ENCODE results near the gene PDIA5.

PDIA5 gene

DNA sequence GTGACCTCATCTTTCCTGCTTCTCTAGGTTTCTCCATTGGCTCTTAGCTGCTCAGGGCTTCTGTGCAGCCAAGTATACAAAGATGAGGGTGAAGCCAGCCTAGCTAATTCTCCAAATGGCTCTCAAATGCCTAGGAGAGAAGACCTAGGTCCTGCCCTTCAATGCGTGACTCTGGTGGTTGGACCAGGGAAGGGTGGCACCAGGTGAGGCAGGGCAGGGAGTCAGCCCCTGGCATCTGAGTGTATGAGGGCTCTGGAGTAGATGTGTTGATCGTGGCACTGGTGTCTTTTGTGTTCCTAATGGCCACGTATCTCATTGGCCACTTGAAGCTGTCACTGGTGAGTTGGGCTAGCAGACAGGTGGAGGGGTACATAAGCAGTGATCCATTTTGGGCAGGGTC, 59.8 kb downstream of the PDIA5 start:
- H3K27ac Mint-ChIP-seq = no peak overlapping the region
- no peak overlapping the region for H3K4me3 Mint-ChIP-seq
- H3K9me3 Mint-ChIP-seq = no peaks in the 10 kb centered on the region
- ATAC-seq = no peak
- no peaks in the 10 kb centered on the region for H3K4me1 Mint-ChIP-seq
- H3K36me3 Mint-ChIP-seq = peaks cover 44% of the 10 kb centered on the region
- no peak for DNase-seq (ENCODE audit: low spot score in 2 of 2)

DNA sequence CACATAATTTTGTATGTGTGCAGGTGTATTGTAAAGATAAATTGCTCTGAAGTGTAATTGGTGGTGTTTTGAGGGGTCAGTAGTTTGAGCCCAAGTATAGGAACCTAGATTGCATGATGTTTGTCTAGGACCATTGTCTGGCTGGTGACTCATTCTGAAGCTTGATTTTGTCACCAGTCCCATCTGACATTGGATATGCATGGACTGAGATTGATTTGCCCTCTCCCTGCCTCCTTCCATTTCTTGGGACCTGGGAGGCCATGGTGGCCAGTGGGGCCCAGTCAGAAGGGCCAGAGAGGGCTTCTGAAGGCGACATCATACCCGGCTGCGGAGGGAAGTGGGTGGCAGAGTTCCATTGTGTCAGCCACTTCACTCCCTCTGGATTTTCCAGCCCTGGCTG, 62.3 kb downstream of the PDIA5 start:
- no peaks in the 10 kb centered on the region for H3K9me3 Mint-ChIP-seq
- no peak overlapping the region for H3K27ac Mint-ChIP-seq
- DNase-seq (ENCODE audit: low spot score in 2 of 2) (no peak), ATAC-seq (no peak)
- H3K36me3 Mint-ChIP-seq = peaks cover 34% of the 10 kb centered on the region
- H3K4me3 Mint-ChIP-seq = no peak overlapping the region
- no peaks in the 10 kb centered on the region for H3K4me1 Mint-ChIP-seq

DNA sequence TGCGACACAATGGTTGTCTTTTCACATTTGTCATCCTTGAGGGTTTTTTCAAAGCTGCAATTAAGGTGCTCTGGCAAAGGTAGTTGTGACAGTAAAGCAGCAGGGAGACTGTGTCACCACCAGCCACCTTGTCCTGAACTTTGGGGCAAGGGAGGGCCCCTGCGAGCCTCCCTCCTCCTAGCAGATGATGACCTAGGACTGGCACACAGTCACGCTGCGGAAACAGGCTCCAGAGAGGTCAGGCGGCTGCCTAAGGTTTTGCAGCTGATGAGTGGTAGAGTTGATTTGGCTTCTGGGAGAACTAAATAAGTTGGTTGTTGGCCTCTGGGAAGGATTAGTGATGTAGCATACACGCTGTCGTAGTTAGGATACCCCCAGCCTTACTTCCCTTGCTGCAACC, 62.7 kb downstream of the PDIA5 start:
- Mint-ChIP-seq H3K27ac (no peak overlapping the region), H3K4me3 (no peak overlapping the region), H3K36me3 (peaks cover 38% of the 10 kb centered on the region), H3K9me3 (no peaks in the 10 kb centered on the region), H3K4me1 (no peaks in the 10 kb centered on the region)
- DNase-seq (ENCODE audit: low spot score in 2 of 2) (no peak), ATAC-seq (no peak)

DNA sequence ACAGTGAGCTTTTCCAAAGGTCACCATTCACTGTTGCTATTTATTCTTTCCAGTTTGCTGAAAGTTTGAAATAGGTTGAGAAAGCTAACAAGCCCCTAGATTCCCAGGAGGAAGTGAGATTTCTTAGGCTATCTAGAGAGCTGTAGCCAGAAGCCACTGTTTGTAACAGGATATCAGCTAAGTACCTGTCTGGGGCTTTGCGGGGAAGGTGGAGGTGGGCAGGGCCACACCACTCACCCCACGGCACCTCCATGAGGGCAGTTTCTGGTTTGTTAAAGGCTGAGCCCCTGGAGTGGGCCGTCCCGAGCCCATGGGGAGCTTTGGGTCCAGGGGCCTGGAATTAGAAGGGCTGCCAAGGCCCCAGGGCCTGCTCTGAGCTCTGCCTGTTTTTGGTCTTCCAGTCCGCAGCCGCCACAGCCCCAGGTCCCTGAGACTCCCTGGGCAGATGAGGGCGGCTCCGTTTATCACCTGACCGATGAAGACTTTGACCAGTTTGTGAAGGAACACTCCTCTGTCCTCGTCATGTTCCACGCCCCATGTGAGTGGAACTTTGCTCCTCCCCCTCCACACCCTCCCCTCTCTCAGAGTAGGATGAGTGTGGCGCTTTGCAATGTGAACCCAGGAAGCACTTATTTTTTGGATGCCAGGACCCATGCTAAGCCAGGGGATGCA, 63.4 kb downstream of the PDIA5 start:
- Mint-ChIP-seq H3K4me1 (no peaks in the 10 kb centered on the region), H3K36me3 (peaks cover 40% of the 10 kb centered on the region), H3K27ac (no peak overlapping the region), H3K9me3 (no peaks in the 10 kb centered on the region), H3K4me3 (no peak overlapping the region)
- DNase-seq (ENCODE audit: low spot score in 2 of 2) = no peak
- ATAC-seq = no peak

DNA sequence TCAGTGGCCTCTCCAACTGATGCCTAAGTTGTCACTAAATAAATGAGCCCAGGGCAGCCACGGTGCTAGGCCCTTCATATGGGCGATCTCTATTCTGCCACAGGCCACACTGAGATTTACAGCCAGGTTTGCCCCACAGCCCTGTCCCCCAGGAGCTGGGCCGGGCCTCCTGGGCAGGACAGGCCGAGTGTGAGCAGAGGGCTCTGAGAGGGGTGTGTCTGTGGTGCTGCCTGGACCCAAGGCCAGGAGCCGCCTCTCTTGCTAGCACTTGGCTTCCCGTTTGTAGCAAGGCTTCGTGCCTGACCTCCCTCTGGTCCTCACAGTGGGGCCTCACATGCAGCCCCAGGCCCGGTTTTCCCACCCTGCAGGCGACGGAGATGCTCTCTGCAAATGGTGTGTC, 67.8 kb downstream of the PDIA5 start:
- H3K27ac Mint-ChIP-seq = no peak overlapping the region
- ATAC-seq (no peak), DNase-seq (ENCODE audit: low spot score in 2 of 2) (no peak)
- H3K4me3 Mint-ChIP-seq = no peak overlapping the region
- H3K9me3 Mint-ChIP-seq = no peaks in the 10 kb centered on the region
- peaks cover 53% of the 10 kb centered on the region for H3K36me3 Mint-ChIP-seq
- no peaks in the 10 kb centered on the region for H3K4me1 Mint-ChIP-seq

DNA sequence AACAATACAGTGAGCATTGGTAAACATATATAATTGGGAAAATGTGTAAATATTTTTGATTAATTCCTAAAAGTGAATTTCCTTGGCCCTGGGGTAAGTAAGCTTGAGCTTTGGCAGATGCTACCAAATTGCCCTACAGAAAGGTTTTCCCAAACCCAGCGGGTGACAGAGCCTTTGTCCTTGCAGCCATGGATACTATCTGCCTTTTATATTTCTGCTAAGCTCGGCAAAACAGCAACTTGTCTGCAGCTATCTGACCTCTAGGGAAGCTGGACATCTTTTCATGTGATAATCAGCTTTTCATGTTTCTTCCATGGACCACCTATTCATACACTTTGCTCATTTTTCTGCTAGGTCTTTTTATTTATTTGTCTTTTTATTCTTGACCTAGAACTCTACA, 70.2 kb downstream of the PDIA5 start:
- H3K4me1 Mint-ChIP-seq = no peaks in the 10 kb centered on the region
- peaks cover 42% of the 10 kb centered on the region for H3K36me3 Mint-ChIP-seq
- DNase-seq (ENCODE audit: low spot score in 2 of 2) = no peak
- no peak for ATAC-seq
- H3K9me3 Mint-ChIP-seq = no peaks in the 10 kb centered on the region
- H3K4me3 Mint-ChIP-seq = no peak overlapping the region
- H3K27ac Mint-ChIP-seq = no peak overlapping the region

DNA sequence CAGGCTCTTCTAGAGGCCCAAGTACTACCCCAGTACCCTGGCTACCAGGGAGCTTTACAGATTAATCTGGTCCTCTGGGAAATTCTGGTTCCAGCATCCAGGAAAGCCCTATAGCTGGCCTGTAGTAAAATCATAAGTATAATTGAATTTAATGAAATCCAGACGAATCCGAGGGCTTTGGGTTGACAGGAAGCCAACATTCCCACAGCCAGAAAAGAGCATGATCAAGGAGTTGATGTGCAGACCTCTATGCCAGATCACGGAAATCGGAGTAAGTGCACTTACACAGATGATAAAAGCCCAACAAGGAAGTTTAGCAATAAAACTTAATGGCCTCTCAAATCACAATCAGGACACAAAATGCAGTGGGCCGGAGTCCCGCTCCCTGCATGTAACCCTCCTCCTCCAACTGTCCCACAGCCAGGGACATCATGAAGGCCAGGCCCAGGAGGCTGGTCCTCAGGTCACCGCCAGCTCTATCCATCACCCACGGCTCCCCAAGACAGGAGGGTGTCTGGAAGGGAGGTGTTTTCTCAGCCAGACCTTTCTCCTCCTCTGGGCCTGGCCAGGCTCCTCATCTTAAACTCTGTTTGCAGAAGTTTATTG, 72.1 kb downstream of the PDIA5 start:
- ATAC-seq = no peak
- Mint-ChIP-seq H3K4me3 (no peak overlapping the region), H3K9me3 (no peaks in the 10 kb centered on the region), H3K36me3 (peaks cover 40% of the 10 kb centered on the region), H3K4me1 (peaks cover 5% of the 10 kb centered on the region), H3K27ac (no peak overlapping the region)
- no peak for DNase-seq (ENCODE audit: low spot score in 2 of 2)

DNA sequence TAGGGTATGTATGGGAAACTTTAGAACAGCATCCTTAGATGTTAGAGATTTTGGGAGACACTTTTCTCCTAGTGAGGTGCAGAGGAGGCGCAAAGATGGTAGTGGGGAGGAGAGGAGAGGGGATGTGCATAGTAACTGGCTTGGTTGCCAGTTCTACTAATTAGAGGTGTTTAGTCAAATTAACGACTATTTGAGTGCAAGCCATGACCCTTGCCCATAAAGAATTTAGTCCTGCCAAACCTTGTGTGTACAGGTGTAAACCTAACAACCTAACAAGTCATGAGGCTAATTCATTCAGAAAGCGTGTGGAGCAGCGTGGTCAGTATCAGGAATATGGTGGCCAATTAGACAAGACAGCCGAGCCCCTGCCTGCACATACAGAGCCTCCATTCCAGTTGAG, 72.7 kb downstream of the PDIA5 start:
- Mint-ChIP-seq H3K27ac (no peak overlapping the region), H3K4me1 (peaks cover 5% of the 10 kb centered on the region), H3K36me3 (peaks cover 34% of the 10 kb centered on the region), H3K4me3 (no peak overlapping the region), H3K9me3 (no peaks in the 10 kb centered on the region)
- DNase-seq (ENCODE audit: low spot score in 2 of 2) (no peak), ATAC-seq (no peak)

DNA sequence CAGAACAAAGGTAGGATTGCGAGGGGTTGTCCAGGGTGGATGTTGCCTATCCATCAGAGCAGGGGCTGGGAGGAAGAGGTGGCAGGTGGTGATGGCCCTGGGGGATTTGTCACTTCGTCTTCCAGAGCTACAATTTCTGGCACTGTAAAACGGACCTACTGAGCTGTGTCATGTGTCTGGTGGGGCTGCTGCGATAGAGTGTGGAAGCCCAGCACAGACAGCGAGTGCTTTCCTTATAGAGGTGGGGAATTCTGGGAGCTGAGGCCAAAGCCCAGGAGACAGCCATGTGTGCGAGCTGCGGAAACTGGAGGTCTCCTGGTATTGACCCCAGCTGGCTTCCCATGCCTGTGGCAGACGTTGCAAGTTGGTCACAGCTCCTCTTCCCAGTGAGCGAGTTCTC, 73.7 kb downstream of the PDIA5 start:
- peaks cover 5% of the 10 kb centered on the region for H3K4me1 Mint-ChIP-seq
- no peak overlapping the region for H3K4me3 Mint-ChIP-seq
- H3K36me3 Mint-ChIP-seq = peaks cover 30% of the 10 kb centered on the region
- DNase-seq (ENCODE audit: low spot score in 2 of 2) (no peak), ATAC-seq (no peak)
- no peaks in the 10 kb centered on the region for H3K9me3 Mint-ChIP-seq
- H3K27ac Mint-ChIP-seq = peak overlapping the region; percentile 36

DNA sequence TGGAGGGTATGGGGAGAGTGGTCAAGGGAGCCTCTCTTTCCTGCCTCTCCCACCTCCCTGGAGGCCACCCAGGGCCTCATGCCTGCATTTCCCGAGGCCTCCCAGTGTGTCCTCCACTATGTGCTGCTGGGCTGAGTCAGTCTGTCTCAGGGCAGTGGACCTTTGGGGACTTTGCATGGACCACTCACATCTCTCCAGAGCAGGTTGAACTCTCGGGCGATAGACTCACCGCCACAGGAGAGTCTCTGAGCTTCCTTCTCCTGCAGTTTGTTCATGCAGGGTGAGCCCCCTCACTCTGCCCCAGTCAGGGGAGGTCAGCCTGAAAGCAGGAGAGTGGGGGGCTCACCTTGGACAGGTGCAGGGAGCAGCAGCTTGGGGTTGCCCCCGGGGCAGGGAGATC, 74.5 kb downstream of the PDIA5 start:
- ATAC-seq = no peak
- Mint-ChIP-seq H3K27ac (no peak overlapping the region), H3K4me1 (peaks cover 5% of the 10 kb centered on the region), H3K4me3 (no peak overlapping the region), H3K9me3 (no peaks in the 10 kb centered on the region), H3K36me3 (peaks cover 30% of the 10 kb centered on the region)
- DNase-seq (ENCODE audit: low spot score in 2 of 2) = no peak

DNA sequence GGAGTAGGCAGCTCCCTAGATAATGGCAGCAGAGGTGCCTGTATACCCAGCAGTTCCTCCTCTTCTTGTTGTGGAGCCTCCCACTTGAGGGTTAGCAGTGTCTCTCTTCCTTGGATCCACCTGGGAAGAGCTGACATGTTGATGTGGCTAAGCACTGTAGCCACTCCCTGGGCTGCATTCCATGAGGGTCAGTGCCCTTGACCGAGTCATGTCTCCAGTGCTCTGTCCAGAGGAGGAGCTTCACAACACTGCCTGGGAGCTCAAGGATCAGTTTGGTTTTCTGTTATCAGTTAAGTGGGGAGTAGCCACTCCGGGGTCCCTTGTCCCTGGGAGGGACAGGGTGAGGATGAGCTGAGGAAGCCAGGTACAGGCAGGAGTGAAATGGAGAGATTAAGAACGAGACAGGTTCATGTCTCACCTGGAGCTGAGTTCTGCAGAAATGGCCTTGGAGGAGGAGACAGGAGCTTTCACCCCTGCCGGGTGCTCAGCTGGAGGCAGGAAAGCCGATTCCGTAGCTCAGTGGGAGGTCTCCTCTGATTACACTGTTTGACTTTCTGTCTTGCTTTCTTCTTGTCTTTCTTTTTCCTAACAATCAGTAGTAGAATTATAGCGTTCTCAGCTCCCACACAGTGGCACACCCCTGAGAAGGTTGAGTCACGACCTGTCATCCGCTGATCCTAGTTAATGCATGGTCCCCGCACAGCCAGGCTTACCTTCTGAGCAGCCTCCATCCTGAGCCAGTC, 77.0 kb downstream of the PDIA5 start:
- Mint-ChIP-seq H3K36me3 (peaks cover 24% of the 10 kb centered on the region), H3K9me3 (no peaks in the 10 kb centered on the region), H3K4me3 (no peak overlapping the region), H3K27ac (peak overlapping the region; percentile 18), H3K4me1 (peaks cover 5% of the 10 kb centered on the region)
- DNase-seq (ENCODE audit: low spot score in 2 of 2) (no peak), ATAC-seq (no peak)

DNA sequence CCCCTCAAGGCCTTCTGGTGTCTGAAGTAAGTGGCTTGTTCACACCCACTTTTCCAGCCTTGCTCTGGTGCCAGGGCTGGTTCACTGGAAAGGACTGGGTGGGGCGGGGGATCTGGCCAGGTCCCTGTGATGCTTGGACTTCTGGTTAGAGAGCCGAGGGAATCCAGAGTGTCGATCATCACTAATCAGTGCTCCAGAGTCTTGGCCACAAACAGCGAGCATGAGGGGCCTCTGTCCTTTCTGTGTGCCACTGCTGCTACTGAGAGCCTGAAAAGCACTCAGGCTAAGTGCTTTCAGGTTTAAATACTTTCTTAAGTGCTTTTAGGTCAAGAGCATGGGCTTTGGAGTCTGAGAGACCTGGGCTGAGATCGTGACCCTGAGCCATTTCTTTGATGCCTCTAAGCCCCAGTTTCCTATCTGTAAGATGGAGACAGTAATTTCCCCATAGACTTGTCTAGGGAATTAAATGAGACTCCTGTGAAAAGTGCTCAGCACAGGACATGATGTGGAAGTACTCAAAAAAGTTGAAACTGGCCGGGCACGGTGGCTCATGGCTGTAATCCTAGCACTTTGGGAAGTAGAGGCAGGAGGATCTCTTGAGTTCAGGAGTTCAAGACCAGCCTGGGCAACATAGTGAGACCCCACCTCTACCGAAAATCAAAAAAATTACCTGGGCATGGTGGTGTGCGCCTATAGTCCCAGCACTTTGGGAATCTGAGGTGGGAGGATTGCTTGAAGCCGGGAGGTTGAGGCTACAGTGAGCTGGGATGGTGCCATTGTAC, 81.1 kb downstream of the PDIA5 start:
- H3K9me3 Mint-ChIP-seq = peaks cover 6% of the 10 kb centered on the region
- H3K36me3 Mint-ChIP-seq = peaks cover 42% of the 10 kb centered on the region
- H3K4me1 Mint-ChIP-seq = peaks cover 5% of the 10 kb centered on the region

DNA sequence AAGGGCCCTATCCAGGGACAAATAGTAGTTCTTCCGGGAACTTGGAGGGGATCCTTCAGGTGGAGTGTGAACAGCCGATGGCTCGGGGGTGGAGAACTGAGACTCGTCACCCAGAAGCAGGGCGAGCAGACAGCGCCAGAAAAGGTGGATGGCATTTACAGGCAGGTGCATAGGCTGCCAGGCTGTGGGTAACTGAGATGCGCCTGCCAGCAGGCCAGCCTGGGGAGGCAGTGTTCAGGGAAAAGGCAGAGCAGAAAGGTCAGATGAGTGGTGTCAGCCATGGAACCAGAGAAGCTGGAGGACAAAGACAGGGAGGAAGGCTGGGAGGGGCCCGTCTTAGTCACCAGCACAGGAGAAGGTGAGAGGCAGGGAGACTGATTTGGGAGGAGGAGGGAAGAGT, 81.9 kb downstream of the PDIA5 start:
- Mint-ChIP-seq H3K4me1 (peaks cover under 1% of the 10 kb centered on the region), H3K4me3 (no peak overlapping the region), H3K27ac (peak overlapping the region; percentile 39), H3K36me3 (peaks cover 45% of the 10 kb centered on the region), H3K9me3 (peaks cover 6% of the 10 kb centered on the region)
- DNase-seq (ENCODE audit: low spot score in 2 of 2) = no peak
- ATAC-seq = no peak

More for the DNA sequence above, 81.1 kb downstream of the PDIA5 start:
- Mint-ChIP-seq H3K4me3 (no peak overlapping the region), H3K27ac (no peak overlapping the region)
- DNase-seq (ENCODE audit: low spot score in 2 of 2) (no peak), ATAC-seq (no peak)

DNA sequence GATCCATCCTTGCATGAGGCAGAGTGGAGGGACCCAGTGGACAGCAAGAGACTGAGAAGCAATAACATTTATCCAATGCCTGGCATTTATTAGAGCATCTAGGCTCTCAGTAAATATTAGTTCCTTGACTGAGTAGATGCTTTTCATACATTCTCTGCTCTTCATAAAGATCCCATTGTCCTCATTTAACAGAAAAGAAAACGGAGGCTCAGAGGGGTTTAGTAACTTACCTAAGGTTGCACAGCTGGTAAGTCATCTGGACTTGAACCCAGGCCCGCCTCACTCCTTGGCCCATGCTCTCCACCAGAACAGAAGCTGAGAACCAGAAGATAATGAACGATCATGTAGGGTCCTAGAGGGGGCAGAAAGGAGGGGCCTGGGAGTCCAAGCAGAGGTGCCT, 82.7 kb downstream of the PDIA5 start:
- no peaks in the 10 kb centered on the region for H3K4me1 Mint-ChIP-seq
- peaks cover 6% of the 10 kb centered on the region for H3K9me3 Mint-ChIP-seq
- H3K36me3 Mint-ChIP-seq = peaks cover 45% of the 10 kb centered on the region
- H3K27ac Mint-ChIP-seq = peak overlapping the region; percentile 75
- DNase-seq (ENCODE audit: low spot score in 2 of 2) = no peak
- ATAC-seq = no peak
- no peak overlapping the region for H3K4me3 Mint-ChIP-seq

DNA sequence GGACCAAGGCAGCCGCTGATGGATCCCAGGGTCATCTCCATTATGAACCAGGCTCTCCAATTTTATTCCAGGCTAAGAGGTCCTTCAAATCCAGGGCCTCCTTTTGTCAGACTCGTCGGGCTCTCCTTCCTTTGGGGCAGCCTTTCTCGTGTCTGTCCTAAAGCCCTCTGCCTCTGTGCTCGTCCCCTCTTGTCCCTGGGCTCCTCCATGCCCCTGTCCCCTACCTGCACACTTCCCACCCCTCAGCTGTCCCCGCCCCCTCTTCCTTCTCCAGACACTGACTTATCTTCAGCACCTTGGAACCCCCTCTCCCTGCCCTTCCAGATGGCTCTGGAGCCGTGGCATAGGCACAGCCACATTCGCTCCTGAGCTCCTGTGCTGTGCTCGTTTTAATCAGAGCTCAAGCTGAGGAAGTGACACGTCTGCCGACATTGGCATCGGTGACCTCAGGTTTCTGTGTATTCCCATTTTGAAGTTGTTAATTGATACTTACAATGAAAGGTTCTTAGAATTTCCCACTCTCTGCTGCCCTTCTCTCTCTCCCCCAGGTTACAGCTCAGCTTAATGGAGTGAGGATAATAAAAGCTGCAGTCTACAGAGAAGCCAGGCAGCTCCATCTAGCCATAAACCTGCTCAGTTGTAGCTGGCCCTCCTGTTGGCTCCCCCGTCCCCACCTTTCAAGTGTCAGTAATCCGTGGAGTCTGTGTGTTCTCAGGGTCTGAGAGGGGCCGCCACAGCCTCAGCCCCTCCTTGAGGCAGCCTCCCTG, 83.8 kb downstream of the PDIA5 start:
- Mint-ChIP-seq H3K4me1 (no peaks in the 10 kb centered on the region), H3K9me3 (peaks cover 6% of the 10 kb centered on the region), H3K27ac (peak overlapping the region; percentile 75), H3K4me3 (no peak overlapping the region), H3K36me3 (peaks cover 41% of the 10 kb centered on the region)
- DNase-seq (ENCODE audit: low spot score in 2 of 2) (no peak), ATAC-seq (no peak)

Data from stimulated activated effector memory CD8-positive, alpha-beta T cell treated with anti-CD3 and anti-CD28 coated beads, Interleukin-12 subunit alpha, Interleukin-12 subunit beta, amount 100 ng/mL, for 72 hours (primary cell).